NCI-H748 (cell line): ENCODE data around the gene SPATA1.

Experiments
- DNase-seq: peaks from one replicate; lab custom pipeline; 2025; ENCODE audit not compliant: unreplicated experiment; lab: John Stamatoyannopoulos, UW

The SPATA1 gene

GRCh38 chr1:84508510-84508909, 2.3 kb downstream of the SPATA1 start:
- DNase-seq = no peak

- DNase-seq = no peak
These were observed 2.8 kb downstream of the SPATA1 start for GRCh38 chr1:84509029-84509428.

GRCh38 chr1:84510165-84510564, 4.0 kb downstream of the SPATA1 start:
- no peak for DNase-seq

- DNase-seq = peak; percentile 16
These were observed 4.5 kb downstream of the SPATA1 start for GRCh38 chr1:84510668-84511067.

GRCh38 chr1:84524590-84524989, 18.4 kb downstream of the SPATA1 start:
- DNase-seq = no peak

- DNase-seq = peak; percentile 76
These were observed 19.6 kb downstream of the SPATA1 start for GRCh38 chr1:84525779-84526178.

GRCh38 chr1:84538599-84538998, 32.4 kb downstream of the SPATA1 start:
- DNase-seq = no peak

- no peak for DNase-seq
These were observed 33.8 kb downstream of the SPATA1 start for GRCh38 chr1:84539972-84540371.

- DNase-seq = no peak
These were observed 34.6 kb downstream of the SPATA1 start for GRCh38 chr1:84540759-84541158.

- DNase-seq = peak; percentile 23
These were observed 35.5 kb downstream of the SPATA1 start for GRCh38 chr1:84541679-84542078.

GRCh38 chr1:84550826-84551225, 44.6 kb downstream of the SPATA1 start:
- DNase-seq = no peak

- DNase-seq = no peak
These were observed 63.0 kb downstream of the SPATA1 start for GRCh38 chr1:84569216-84569615.

GRCh38 chr1:84570436-84571149, 64.4 kb downstream of the SPATA1 start:
- no peak for DNase-seq

GRCh38 chr1:84571150-84571535, 65.0 kb downstream of the SPATA1 start:
- no peak for DNase-seq

GRCh38 chr1:84573481-84573966, 67.3 kb downstream of the SPATA1 start:
- no peak for DNase-seq

- peak; percentile 90 for DNase-seq
These were observed 68.0 kb downstream of the SPATA1 start, which contains the start of gene CTBS for GRCh38 chr1:84573967-84574842. CTBS (minus strand) TSS chr1:84574440; CDS start chr1:84574415, 25 bp downstream.

GRCh38 chr1:84574936-84575335, 68.8 kb downstream of the SPATA1 start:
- peak; percentile 39 for DNase-seq

GRCh38 chr1:84581648-84582047, 75.5 kb downstream of the SPATA1 start:
- DNase-seq = no peak

- peak; percentile 75 for DNase-seq
These were observed 76.8 kb downstream of the SPATA1 start for GRCh38 chr1:84582802-84583587.

GRCh38 chr1:84583648-84584047, 77.5 kb downstream of the SPATA1 start:
- DNase-seq = no peak

- no peak for DNase-seq
These were observed 77.9 kb downstream of the SPATA1 start for GRCh38 chr1:84584126-84584525.
